Right ventricle myocardium superior (tissue), 1 donor: ENCODE measurements around the gene STK11IP. TPM values are rescaled to one million over a fixed set of nuclear protein-coding genes. Genes with fewer than 3 reads are reported as not detected.

Experiments used
- ATAC-seq: fragments of 200-7000 bp; cut with Tn5 transposase; one replicate; pipeline ENCODE4 v1.9.1; 2020; ENCODE audit warnings: mild to moderate bottlenecking; ENCODE audit not compliant: poor library complexity
- DNase-seq: peaks from one replicate; pipeline ENCODE4 v3.0.0-alpha.2; 2020
- intact Hi-C: fragments of 100-400 bp; cut with DNase I; formaldehyde crosslinking; loops from one replicate; pipeline ENCODE4 v1.11.2; 2022
- long read RNA-seq: library from polyadenylated mRNA; unstranded; transcript quantifications from one replicate; pipeline ENCODE4 v2.0.0, GENCODE V29; 2021
- total RNA-seq: library from RNA; stranded (reverse); fragmentation: NEBNext Ultra II Directional; extraction: Animal tissue kit (Norgen Biotek cat#: 25700); gene quantifications from one replicate; pipeline ENCODE4 v1.2.1, GENCODE V29; 2021
- donor health status: DM: no; HTN: yes; CAD: no; lungs with severe emphysema.

The STK11IP gene, protein sequence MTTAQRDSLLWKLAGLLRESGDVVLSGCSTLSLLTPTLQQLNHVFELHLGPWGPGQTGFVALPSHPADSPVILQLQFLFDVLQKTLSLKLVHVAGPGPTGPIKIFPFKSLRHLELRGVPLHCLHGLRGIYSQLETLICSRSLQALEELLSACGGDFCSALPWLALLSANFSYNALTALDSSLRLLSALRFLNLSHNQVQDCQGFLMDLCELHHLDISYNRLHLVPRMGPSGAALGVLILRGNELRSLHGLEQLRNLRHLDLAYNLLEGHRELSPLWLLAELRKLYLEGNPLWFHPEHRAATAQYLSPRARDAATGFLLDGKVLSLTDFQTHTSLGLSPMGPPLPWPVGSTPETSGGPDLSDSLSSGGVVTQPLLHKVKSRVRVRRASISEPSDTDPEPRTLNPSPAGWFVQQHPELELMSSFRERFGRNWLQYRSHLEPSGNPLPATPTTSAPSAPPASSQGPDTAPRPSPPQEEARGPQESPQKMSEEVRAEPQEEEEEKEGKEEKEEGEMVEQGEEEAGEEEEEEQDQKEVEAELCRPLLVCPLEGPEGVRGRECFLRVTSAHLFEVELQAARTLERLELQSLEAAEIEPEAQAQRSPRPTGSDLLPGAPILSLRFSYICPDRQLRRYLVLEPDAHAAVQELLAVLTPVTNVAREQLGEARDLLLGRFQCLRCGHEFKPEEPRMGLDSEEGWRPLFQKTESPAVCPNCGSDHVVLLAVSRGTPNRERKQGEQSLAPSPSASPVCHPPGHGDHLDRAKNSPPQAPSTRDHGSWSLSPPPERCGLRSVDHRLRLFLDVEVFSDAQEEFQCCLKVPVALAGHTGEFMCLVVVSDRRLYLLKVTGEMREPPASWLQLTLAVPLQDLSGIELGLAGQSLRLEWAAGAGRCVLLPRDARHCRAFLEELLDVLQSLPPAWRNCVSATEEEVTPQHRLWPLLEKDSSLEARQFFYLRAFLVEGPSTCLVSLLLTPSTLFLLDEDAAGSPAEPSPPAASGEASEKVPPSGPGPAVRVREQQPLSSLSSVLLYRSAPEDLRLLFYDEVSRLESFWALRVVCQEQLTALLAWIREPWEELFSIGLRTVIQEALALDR
- 15.6 TPM for total RNA-seq
- long read RNA-seq, transcript STK11IP-204 (25 exons, 3,615 nt): major isoform, 5 of 27 reads
- long read RNA-seq, partial matches to known transcripts: 12 of 27 reads
- long read RNA-seq, other reads (novel, unspliced or antisense): 9 of 27 reads

GRCh38 chr2:219597552-219598307 lies at the start of gene STK11IP:
TSS of gene STK11IP (plus strand) at chr2:219597857. CDS start at chr2:219598120, 263 bp downstream.
- peak; percentile 98 for ATAC-seq
- intact Hi-C loops: no loop called here

DNA sequence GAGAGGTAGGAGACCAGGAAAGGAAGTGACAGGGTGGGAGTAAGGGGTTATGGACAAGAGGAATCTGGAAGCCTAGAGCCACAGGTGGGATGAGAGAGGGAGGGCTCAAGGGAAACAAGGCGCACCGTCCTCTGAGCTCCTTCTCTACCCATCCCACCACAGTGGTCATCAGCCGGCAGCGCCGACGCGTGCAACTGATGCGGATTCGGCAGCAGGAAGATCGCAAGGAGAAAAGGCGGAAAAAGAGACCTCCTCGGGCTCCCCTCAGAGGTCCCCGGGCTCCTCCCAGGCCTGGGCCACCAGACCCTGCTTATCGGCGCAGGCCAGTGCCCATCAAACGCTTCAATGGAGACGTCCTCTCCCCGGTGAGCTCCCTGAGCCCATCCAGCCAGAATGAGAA lies 48.7 kb upstream of the STK11IP start:
- intact Hi-C loops: no loop called here
- ATAC-seq: no peak
- DNase-seq: no peak

More at GRCh38 chr2:219597552-219598307, at the start of gene STK11IP:
- DNase-seq: peak; percentile 97

GRCh38 chr2:219549619-219550018 lies 48.0 kb upstream of the STK11IP start:
- intact Hi-C loops: no loop called here
- ATAC-seq (no peak), DNase-seq (no peak)

GRCh38 chr2:219551441-219552381 lies 45.9 kb upstream of the STK11IP start:
- ATAC-seq (peak; percentile 1), DNase-seq (no peak)
- intact Hi-C loops: no loop called here

GRCh38 chr2:219552382-219553167 lies 45.1 kb upstream of the STK11IP start:
- DNase-seq: peak; percentile 90
- intact Hi-C loops: no loop called here
- ATAC-seq: peak; percentile 95

- no peak for DNase-seq
- intact Hi-C loops: no loop called here
- ATAC-seq: no peak
Observed at GRCh38 chr2:219553168-219553417, 44.6 kb upstream of the STK11IP start.

DNA sequence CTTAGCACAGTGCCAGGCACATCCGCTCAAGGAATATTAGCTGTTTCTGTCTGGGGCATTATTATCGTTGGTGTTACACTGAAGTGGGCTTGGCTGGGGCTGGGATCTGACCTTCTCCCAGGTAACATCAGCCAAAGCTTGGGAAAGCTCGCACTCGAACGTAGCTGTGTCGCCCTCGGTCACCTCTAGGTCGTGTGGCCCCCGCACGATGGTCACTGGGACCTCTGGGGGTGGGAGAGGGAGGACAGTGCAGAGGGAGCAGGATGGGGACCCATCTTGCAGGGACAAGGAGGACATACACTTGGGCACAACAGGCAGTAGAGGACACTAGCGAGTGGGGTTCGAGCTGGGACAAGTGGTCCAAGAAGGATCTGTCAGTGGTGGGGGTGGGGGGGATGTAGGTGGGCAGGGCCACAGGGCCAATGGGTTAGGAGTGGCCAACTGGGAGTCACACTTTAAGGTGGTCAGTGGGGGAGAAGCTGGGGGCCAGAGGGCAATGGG lies 44.1 kb upstream of the STK11IP start:
- intact Hi-C loops: no loop called here
- DNase-seq (no peak), ATAC-seq (no peak)

DNA sequence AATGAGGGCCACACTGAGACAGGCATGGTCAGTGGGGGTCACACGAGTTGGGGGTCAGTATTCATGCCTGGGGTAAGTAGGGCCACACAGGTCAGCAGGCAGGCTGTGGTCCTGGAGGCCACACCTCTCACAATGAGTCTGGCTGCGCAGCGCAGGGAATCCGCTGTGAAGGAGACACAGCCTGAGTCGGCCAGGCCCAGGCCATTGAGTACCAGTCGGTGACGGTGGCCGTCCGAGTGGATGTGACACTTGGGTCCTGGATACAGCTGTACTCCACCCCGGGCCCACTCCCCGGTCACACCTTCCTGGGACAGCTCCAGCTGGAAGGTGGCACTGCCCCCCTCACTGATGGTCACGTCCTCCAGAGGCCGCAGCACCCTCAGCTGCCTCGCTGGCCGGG lies 43.3 kb upstream of the STK11IP start:
- no peak for DNase-seq
- intact Hi-C loops: no loop called here
- no peak for ATAC-seq

DNA sequence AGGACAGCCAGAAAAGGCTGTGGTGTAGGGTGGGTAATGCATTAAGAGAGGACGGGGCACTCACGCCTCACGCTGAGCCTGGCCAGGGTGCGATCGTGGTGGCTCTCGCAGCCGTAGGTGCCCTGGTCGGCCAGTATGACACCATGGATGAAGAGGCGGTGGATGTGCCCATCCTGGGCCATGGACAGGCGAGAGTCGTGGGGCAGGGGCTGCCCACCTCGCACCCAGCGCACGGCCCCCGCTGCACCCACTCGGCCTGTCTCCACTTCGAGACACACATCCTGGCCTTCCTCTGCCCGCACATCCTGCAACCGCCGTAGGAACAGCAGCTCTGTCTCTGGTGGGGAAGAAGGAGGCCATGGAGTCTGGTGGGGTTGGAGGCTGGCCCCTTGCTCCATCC lies 41.7 kb upstream of the STK11IP start:
- DNase-seq (peak; percentile 40), ATAC-seq (no peak)
- intact Hi-C loops: no loop called here

- DNase-seq: no peak
- intact Hi-C loops: no loop called here
- no peak for ATAC-seq
Observed at GRCh38 chr2:219556413-219556812, 41.2 kb upstream of the STK11IP start.

DNA sequence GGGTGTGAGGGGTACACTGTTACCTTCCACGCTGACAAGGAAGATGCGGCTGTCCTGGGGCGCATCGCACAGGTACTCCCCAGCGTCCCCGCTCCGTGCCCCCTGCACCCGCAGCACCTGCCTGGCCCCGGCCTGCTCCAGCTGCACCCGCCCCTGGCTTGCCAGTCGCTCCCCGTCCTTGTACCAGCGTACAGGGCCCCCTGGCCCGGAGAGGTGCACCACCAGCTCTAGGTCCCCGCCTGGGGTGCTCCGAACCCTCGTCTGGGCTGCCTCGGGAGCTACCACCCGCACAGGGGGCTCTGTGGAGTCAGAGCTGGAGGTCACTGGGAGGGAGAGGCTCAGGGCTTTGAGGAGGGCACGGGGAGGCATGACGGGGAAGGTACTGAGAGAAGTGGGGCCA lies 40.3 kb upstream of the STK11IP start:
- intact Hi-C loops: no loop called here
- ATAC-seq (no peak), DNase-seq (no peak)

DNA sequence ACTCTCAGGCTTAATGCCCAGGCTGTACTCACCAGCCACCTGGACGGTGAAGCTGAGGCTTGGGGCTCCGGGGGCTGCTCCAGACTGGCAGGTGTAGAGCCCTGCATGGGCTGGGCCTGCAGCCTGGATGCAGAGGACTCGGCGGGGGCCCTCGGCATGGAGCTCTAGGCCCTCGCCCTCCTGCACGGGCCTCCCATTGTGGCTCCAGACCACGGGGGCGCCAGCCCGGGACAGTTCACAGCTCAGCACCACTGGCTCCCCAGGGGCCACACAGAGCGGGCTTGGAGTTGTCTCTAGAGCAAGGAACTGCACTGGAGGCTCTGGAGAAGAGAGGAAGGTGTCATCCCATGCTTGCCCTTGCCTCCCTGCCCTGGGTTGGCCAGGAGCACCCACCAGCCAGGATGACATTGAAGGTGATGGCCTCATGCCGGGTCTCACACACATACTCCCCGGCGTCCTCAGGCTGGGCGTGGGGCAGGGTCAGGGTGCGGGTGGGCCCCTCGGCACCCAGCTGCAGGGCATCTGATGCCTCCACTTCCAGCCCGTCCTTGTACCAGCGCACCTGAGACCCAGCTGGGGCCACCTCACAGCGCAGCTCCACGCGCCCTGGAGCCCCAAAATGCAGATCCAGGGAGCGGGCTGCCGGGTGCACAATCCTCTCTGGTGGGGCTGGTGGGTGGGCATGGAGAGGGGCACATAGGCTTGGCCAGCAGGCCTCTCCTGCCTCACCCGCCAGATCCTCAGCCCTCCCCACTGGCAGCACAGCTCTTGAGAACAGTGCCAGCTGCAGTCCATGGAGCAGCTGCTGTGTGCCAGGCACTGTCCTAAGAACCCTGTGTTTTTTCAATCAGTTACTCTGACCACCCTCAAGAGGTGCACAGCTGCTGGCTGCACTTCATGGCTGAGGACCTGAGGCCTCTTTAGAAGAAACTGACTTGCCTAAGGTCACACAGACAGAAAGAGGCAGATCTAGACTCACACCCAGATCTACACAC lies 39.6 kb upstream of the STK11IP start:
- ATAC-seq: no peak
- DNase-seq: no peak
- intact Hi-C loops: no loop called here

- ATAC-seq: no peak
- intact Hi-C loops: no loop called here
- DNase-seq: no peak
Observed at GRCh38 chr2:219559156-219559915, 38.3 kb upstream of the STK11IP start.

DNA sequence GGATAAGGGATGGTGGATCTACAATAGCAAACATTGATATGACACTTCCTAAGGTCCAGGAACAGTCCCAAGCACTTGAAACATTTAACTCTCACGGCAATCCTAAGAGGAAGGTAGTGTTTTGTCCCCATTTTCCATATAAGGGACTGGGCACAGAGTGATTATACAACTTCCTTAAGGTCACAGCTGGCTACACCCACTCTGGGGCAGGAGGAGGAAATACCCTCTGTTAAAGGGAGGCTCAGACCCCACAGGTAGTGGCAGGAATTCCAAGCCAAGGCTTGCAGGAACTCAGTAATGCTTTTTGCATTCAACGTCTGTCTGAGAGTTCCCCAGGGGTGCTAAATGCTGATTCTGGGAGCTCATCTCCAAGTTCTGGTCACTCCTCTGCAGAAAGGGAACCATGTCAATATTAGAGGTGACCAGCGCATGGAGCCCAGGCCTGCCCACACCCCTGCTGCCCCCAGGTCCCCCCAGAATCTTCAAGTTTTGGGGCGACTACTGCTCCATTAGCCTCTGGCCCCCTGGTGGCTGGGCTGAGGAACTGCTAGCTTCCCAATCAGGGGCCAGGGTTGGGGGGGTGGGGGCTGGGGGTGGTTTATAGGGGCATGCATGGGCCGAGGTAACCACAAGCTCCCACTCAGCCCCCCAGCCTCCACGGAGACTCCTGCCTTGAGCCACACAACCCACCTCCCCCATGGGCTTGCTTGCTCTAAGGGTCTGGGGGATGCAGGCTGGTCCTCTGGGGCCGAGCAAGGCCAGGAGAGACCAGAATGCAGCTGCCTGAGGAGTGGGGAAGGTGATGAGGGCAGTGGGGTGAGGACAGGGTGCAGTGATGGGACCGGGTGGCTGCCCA lies 37.4 kb upstream of the STK11IP start:
- ATAC-seq (peak; percentile 30), DNase-seq (no peak)
- intact Hi-C loops: loop anchor here (5.0 kb wide), 1 partner anchor 82 kb away; no protein-coding TSS in a partner anchor
